WTC11 (cell line): ENCODE data around the gene BACE1-AS. TPM values are rescaled to one million over a fixed set of nuclear protein-coding genes. Genes with fewer than 3 reads are reported as not detected.
"Not testable (repeated sequence)": the region's sequence is repeated elsewhere in the genome, so short reads cannot be mapped to it uniquely, and the experiment has no call there.

ENCODE experiments used
- ATAC-seq: fragments of 200-7000 bp; cut with Tn5 transposase; 2 replicates; pipeline ENCODE4 v1.10.0; 2021; ENCODE audit warnings: mild to moderate bottlenecking, moderate library complexity
- CTCF ChIA-PET: fragments of 300-600 bp; sonication (Branson Sonifier 250); formaldehyde crosslinking; loops from one replicate; lab custom pipeline; 2021; ENCODE audit warnings: antibody characterized with exemption; lab: Charles Lee
- POLR2A ChIA-PET: fragments of 350-600 bp; sonication (Branson Sonifier 250); formaldehyde crosslinking; loops from one replicate; lab custom pipeline; 2021; ENCODE audit warnings: antibody characterized with exemption; lab: Charles Lee
- DNase-seq: peaks from one replicate; pipeline ENCODE4 v3.0.0; 2021; ENCODE audit warnings: low spot score
- H3K27ac Mint-ChIP-seq: 2 replicates; pipeline ENCODE4 v1.8.0; 2021; ENCODE audit warnings: mixed read lengths
- H3K27me3 Mint-ChIP-seq: 2 replicates; pipeline ENCODE4 v1.8.0; 2021; ENCODE audit warnings: low read depth, mild to moderate bottlenecking, moderate library complexity, mixed read lengths
- H3K36me3 Mint-ChIP-seq: 2 replicates; pipeline ENCODE4 v1.8.0; 2021; ENCODE audit warnings: mixed read lengths
- H3K4me1 Mint-ChIP-seq: 2 replicates; pipeline ENCODE4 v1.8.0; 2022; ENCODE audit warnings: mixed read lengths
- H3K4me3 Mint-ChIP-seq: 2 replicates; pipeline ENCODE4 v1.8.0; 2021; ENCODE audit warnings: mild to moderate bottlenecking, moderate library complexity, mixed read lengths
- H3K9me3 Mint-ChIP-seq: 2 replicates; pipeline ENCODE4 v1.8.0; 2021; ENCODE audit warnings: mixed read lengths
- FOXK1 ChIP-seq: sonication (generic); formaldehyde crosslinking; IDR thresholded peaks from 2 replicates; pipeline ENCODE4 v1.8.0; 2022; ENCODE audit warnings: mild to moderate bottlenecking, moderate library complexity, missing genetic modification reagents
- GABPB1 ChIP-seq: sonication (generic); formaldehyde crosslinking; IDR thresholded peaks from 2 replicates; pipeline ENCODE4 v1.8.1; 2023; ENCODE audit warnings: mild to moderate bottlenecking, missing genetic modification reagents
- NFATC4 ChIP-seq: fragments of 250-450 bp; sonication (Bioruptor Pico); IDR thresholded peaks from 2 replicates; pipeline ENCODE4 v1.9.0; 2021; ENCODE audit warnings: mild to moderate bottlenecking
- NFYB ChIP-seq: sonication (generic); formaldehyde crosslinking; conservative IDR thresholded peaks from 2 replicates; pipeline ENCODE4 v1.8.0; 2022; ENCODE audit warnings: low read depth, missing genetic modification reagents
- SP1 ChIP-seq: sonication (generic); formaldehyde crosslinking; conservative IDR thresholded peaks from 2 replicates; pipeline ENCODE4 v1.8.1; 2022; ENCODE audit warnings: missing genetic modification reagents
- USF1 ChIP-seq: sonication (generic); formaldehyde crosslinking; IDR thresholded peaks from 2 replicates; pipeline ENCODE4 v1.8.0; 2022; ENCODE audit warnings: mild to moderate bottlenecking, missing genetic modification reagents
- ZBTB21 ChIP-seq: sonication (generic); formaldehyde crosslinking; IDR thresholded peaks from 2 replicates; pipeline ENCODE4 v1.8.1; 2023; ENCODE audit warnings: mild to moderate bottlenecking, missing genetic modification reagents, borderline replicate concordance
- ZNF121 ChIP-seq: sonication (generic); formaldehyde crosslinking; IDR thresholded peaks from 2 replicates; pipeline ENCODE4 v1.8.0; 2023; ENCODE audit warnings: missing genetic modification reagents
- ZNF425 ChIP-seq: fragments of 250-450 bp; sonication (Bioruptor Pico); conservative IDR thresholded peaks from 2 replicates; pipeline ENCODE4 v1.9.0; 2021; ENCODE audit warnings: mild to moderate bottlenecking
- total RNA-seq: library from RNA; stranded (reverse); gene quantifications from 3 replicates; pipeline ENCODE4 v1.2.3, GENCODE V29; 2021
- TF ChIP-seq, protein P1 (sequence below): sonication (generic); formaldehyde crosslinking; IDR thresholded peaks from 2 replicates; pipeline ENCODE4 v1.8.1; 2022; ENCODE audit warnings: mild to moderate bottlenecking, moderate library complexity, missing genetic modification reagents
- TF ChIP-seq, protein P2 (sequence below): fragments of 250-450 bp; sonication (Bioruptor Pico); IDR thresholded peaks from 2 replicates; pipeline ENCODE4 v1.9.0; 2021; ENCODE audit warnings: mild to moderate bottlenecking
- TF ChIP-seq, protein P3 (sequence below): fragments of 250-450 bp; sonication (Bioruptor Pico); IDR thresholded peaks from 2 replicates; pipeline ENCODE4 v1.9.0; 2021; ENCODE audit warnings: moderate library complexity, mild to moderate bottlenecking, inconsistent platforms, borderline replicate concordance

The BACE1-AS gene
- total RNA-seq, 1 experiment from 2014 or later, result 13.8 TPM

- TF ChIP-seq ZNF425 (CRISPR knock-in tag), result no peak
These were observed 25.2 kb downstream of the BACE1-AS start, which contains the start of gene BACE1 (continued) for GRCh38 chr11:117316197-117316961.

DNA sequence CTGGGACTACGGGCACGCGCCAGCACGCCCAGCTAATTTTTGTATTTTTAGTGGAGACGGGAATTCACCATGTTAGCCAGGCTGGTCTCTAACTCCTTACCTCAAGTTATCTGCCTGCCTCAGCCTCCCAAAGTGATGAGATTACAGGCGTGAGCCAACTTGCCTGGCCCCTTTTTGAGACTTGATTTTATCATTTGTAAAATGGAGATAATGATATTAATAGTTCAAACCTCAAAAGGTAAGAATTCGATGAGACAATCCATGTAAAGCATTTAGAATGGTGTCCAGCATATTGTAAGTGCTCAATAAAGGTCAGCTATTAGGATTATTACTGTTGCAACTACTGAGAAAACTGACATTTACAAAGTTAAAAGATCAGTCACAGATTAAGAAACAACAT is 27.6 kb downstream of the BACE1-AS start:
- no peak for TF ChIP-seq ZBTB21
- ChIA-PET CTCF (no interaction called here), POLR2A (interaction anchor here (0.6 to 1.4 kb wide), 3 partner anchors 9 to 657 kb away, joined by 3 to 5 read pairs (median 5); partner anchors contain the start of gene CEP164)
- DNase-seq (no peak), ATAC-seq (no peak)
- H3K4me3 Mint-ChIP-seq, result no peak overlapping the region
- peaks cover 2% of the 10 kb centered on the region for H3K27me3 Mint-ChIP-seq
- H3K4me1 Mint-ChIP-seq, result peaks cover 17% of the 10 kb centered on the region
- no peaks in the 10 kb centered on the region for H3K9me3 Mint-ChIP-seq
- no peak overlapping the region; the same call in 1 of the 2 replicates for H3K27ac Mint-ChIP-seq
- H3K36me3 Mint-ChIP-seq, result no peaks in the 10 kb centered on the region

DNA sequence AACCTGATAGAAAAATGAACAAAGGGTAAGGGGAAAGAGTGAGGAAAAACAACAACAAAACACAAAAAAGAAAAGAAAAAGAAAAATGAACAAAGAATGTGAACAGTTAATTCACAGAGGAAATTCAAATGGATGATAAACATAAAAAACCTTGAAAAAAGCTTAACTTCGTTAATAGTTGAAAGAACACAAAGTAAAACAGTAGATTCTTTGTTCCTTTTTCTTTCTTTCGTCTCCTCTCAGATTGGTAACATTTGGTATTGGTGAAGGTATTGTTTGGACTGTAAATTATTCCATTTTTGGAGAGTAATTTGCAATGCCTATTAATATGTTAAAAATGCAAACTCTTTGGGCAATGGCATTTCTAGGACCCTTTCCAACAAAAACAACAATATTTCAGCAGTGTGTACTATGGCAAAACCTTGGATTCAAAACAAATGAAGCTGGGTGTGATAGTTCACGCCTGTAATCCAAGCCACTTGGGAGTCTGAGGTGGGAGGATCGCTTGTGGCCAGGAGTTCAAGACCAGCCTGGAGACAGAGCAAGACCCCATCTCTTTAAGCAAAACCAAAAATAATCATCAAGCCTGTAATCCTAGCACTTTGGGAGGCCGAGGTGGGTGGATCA is 28.2 kb downstream of the BACE1-AS start:
- TF ChIP-seq USF1 (CRISPR knock-in tag), result no peak
- TF ChIP-seq, protein P1, sequence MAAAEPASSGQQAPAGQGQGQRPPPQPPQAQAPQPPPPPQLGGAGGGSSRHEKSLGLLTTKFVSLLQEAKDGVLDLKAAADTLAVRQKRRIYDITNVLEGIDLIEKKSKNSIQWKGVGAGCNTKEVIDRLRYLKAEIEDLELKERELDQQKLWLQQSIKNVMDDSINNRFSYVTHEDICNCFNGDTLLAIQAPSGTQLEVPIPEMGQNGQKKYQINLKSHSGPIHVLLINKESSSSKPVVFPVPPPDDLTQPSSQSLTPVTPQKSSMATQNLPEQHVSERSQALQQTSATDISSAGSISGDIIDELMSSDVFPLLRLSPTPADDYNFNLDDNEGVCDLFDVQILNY, result no peak
- peaks cover 2% of the 10 kb centered on the region for H3K27me3 Mint-ChIP-seq
- no peaks in the 10 kb centered on the region for H3K36me3 Mint-ChIP-seq
- H3K27ac Mint-ChIP-seq, result no peak overlapping the region; the same call in 1 of the 2 replicates
- H3K9me3 Mint-ChIP-seq, result no peaks in the 10 kb centered on the region
- no peak overlapping the region for H3K4me3 Mint-ChIP-seq
- peaks cover 12% of the 10 kb centered on the region for H3K4me1 Mint-ChIP-seq
- ChIA-PET CTCF (no interaction called here), POLR2A (interaction anchor here (1.4 kb wide), 1 partner anchor 9 kb away, joined by 5 read pairs; the partner anchor contains the start of gene CEP164)
- DNase-seq (no peak), ATAC-seq (no peak)

DNA sequence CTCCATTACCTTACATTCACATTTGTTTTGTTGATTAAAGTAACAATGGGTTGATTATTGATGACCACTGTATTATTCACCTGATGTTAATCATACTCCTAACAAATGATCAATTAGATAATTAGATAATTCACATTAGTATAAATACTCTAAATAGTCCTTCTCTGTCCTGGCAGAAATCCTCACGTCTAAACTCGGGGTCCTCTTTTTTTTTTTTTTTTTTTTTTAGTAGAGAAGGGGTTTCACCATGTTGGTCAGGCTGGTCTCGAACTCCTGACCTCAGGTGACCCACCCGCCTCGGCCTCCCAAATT is 36.1 kb downstream of the BACE1-AS start:
- CTCF ChIA-PET, result interaction anchor here (0.5 to 2.2 kb wide), 11 partner anchors 12 to 482 kb away, joined by 3 to 19 read pairs (median 5); partner anchors contain the start of genes BACE1, PCSK7 and RNF214

GRCh38 chr11:117327567-117328374 is 36.6 kb downstream of the BACE1-AS start, which contains the start of gene CEP164:
Gene CEP164 (plus strand): TSS chr11:117327854. CDS start chr11:117338587, 10,733 bp downstream.
- peak; percentile 97 for ATAC-seq
- Mint-ChIP-seq H3K4me1 (no peaks in the 10 kb centered on the region), H3K27me3 (no peaks in the 10 kb centered on the region; the same call in 1 of the 2 replicates), H3K27ac (no peak within 1 kb of the TSS; the same call in 1 of the 2 replicates), H3K9me3 (no peaks in the 10 kb centered on the region), H3K36me3 (no peaks in the 10 kb centered on the region), H3K4me3 (no peak within 1 kb of the TSS)
- peak; percentile 93 for DNase-seq
- TF ChIP-seq NFYB (CRISPR knock-in tag), result peak; percentile 97
- TF ChIP-seq, protein P2, sequence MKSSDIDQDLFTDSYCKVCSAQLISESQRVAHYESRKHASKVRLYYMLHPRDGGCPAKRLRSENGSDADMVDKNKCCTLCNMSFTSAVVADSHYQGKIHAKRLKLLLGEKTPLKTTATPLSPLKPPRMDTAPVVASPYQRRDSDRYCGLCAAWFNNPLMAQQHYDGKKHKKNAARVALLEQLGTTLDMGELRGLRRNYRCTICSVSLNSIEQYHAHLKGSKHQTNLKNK (CRISPR knock-in tag), result 0 out of 2 replicates have a peak, but pooled peaks have one; percentile 37
- TF ChIP-seq GABPB1 (CRISPR knock-in tag), result peak; percentile 80
- TF ChIP-seq SP1 (CRISPR knock-in tag), result peak; percentile 88
- TF ChIP-seq, protein P3, sequence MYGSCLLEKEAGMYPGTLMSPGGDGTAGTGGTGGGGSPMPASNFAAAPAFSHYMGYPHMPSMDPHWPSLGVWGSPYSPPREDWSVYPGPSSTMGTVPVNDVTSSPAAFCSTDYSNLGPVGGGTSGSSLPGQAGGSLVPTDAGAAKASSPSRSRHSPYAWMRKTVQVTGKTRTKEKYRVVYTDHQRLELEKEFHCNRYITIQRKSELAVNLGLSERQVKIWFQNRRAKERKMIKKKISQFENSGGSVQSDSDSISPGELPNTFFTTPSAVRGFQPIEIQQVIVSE, result no peak
- no peak for TF ChIP-seq NFATC4 (CRISPR knock-in tag)
- no peak for TF ChIP-seq ZNF121 (CRISPR knock-in tag)
- TF ChIP-seq FOXK1 (CRISPR knock-in tag), result peak; percentile 66; the same call in 1 of the 2 replicates
- ChIA-PET CTCF (interaction anchor here (0.6 to 2.2 kb wide), 15 partner anchors 10 to 489 kb away, joined by 3 to 19 read pairs (median 4); partner anchors contain the start of genes BACE1, PCSK7 and RNF214), POLR2A (interaction anchor here (0.6 to 1.1 kb wide), 4 partner anchors 9 to 549 kb away, joined by 3 to 7 read pairs (median 4); no protein-coding TSS in a partner anchor)

More for the DNA sequence above, 36.1 kb downstream of the BACE1-AS start:
- H3K9me3 Mint-ChIP-seq, H3K36me3 Mint-ChIP-seq, H3K27me3 Mint-ChIP-seq, DNase-seq, ATAC-seq, H3K4me3 Mint-ChIP-seq, H3K27ac Mint-ChIP-seq, H3K4me1 Mint-ChIP-seq: not testable (repeated sequence)
- POLR2A ChIA-PET, result interaction anchor here (0.6 to 1.0 kb wide), 3 partner anchors 12 to 550 kb away, joined by 3 to 7 read pairs (median 3); no protein-coding TSS in a partner anchor
